Upper lobe of left lung (tissue), 6 donors: ENCODE results near the gene PDE5A. TPM values are rescaled to one million over a fixed set of nuclear protein-coding genes. Genes with fewer than 3 reads are reported as not detected.
"Not testable (repeated sequence)": the region's sequence is repeated elsewhere in the genome, so short reads cannot be mapped to it uniquely, and the experiment has no call there.

ENCODE experiments used
- ATAC-seq, 2 donors: fragments of 200-7000 bp; cut with Tn5 transposase; one replicate each; pipeline ENCODE4 v1.9.1; 2022; ENCODE audit warnings: mild to moderate bottlenecking in 2 of 2, moderate library complexity in 2 of 2; ENCODE audit not compliant: low FRiP score in 2 of 2
- DNase-seq, 2 donors: peaks; one replicate each; pipeline ENCODE4 v3.0.0-alpha.2; 2019 to 2020
- H3K27ac ChIP-seq, 4 donors: fragments of 200-600 bp; sonication (generic); one replicate each; pipeline ENCODE4 v1.5.1; 2016 to 2019
- H3K27me3 ChIP-seq, 4 donors: fragments of 200-600 bp; sonication (generic); one replicate each; pipeline ENCODE4 v1.5.1; 2017 to 2019
- H3K36me3 ChIP-seq, 4 donors: fragments of 200-600 bp; sonication (generic); one replicate each; pipeline ENCODE4 v1.5.1; 2016 to 2019
- H3K4me1 ChIP-seq, 4 donors: fragments of 200-600 bp; sonication (generic); one replicate each; pipeline ENCODE4 v1.5.1; 2018 to 2019
- H3K4me3 ChIP-seq, 4 donors: fragments of 200-600 bp; sonication (generic); one replicate each; pipeline ENCODE4 v1.5.1; 2017 to 2019; ENCODE audit warnings: mild to moderate bottlenecking in 2 of 4, moderate library complexity in 1 of 4
- H3K9me3 ChIP-seq, 4 donors: fragments of 200-600 bp; sonication (generic); one replicate each; pipeline ENCODE4 v1.5.1; 2018 to 2019
- CTCF ChIP-seq, 6 experiments: fragments of 450-650 bp in 4 of 6; fragments of 200-600 bp in 2 of 6; sonication (generic) in 2 of 6; IDR thresholded peaks; one replicate each; pipeline ENCODE4 v1.5.1; 2016 to 2019; ENCODE audit warnings: antibody characterized with exemption in 6 of 6
- EP300 ChIP-seq, 4 donors: sonication (generic); formaldehyde crosslinking; IDR thresholded peaks; one replicate each; pipeline ENCODE4 v1.5.1; 2017; ENCODE audit warnings: antibody characterized with exemption in 4 of 4, control low read depth in 2 of 4
- POLR2A ChIP-seq, 4 donors: fragments of 450-650 bp; IDR thresholded peaks; one replicate each; pipeline ENCODE4 v1.5.1; 2016 to 2017; ENCODE audit warnings: antibody characterized with exemption in 4 of 4, mild to moderate bottlenecking in 2 of 4
- POLR2AphosphoS5 ChIP-seq, 2 donors: sonication (generic); formaldehyde crosslinking; IDR thresholded peaks; one replicate each; pipeline ENCODE4 v1.5.1; 2017; ENCODE audit warnings: antibody characterized with exemption in 2 of 2
- WGBS, 2 donors: methylation state at CpG; one replicate each; pipeline ENCODE4 v1.1.5; 2017 to 2018; 5-methylcytosine and 5-hydroxymethylcytosine counted together
- small RNA-seq, 4 donors: library from RNA; depleted of rRNA; stranded (forward); fragments of <200 nt; gene quantifications; one replicate each; pipeline ENCODE3, GENCODE V24; 2016
- total RNA-seq, 6 donors: library from RNA; depleted of rRNA in 4 of 6; stranded (reverse); fragments of >200 nt in 4 of 6; gene quantifications; one replicate each; pipeline versions ENCODE4 v1.1.0 to v1.2.1, GENCODE V29; 2016 to 2021
- donor health status: DM: no; HTN: no; CAD: no; lungs with moderate emphysema.
- donor health status: DM: no; HTN: yes; CAD: no; lungs with severe emphysema.

Gene PDE5A
- total RNA-seq, 6 donors from 2014 or later = 17.2 to 37.8 (median 22.3) TPM

- H3K9me3 ChIP-seq, H3K27me3 ChIP-seq, H3K27ac ChIP-seq, H3K4me1 ChIP-seq, ATAC-seq, DNase-seq, H3K4me3 ChIP-seq: not testable (repeated sequence)
- peaks cover 0 to 27% (median 0%) of the 10 kb centered on the region in 4 donors for H3K36me3 ChIP-seq
- WGBS, 2 donors = 70 to 75% methylated on average over 3 of the region's 3 CpGs
Observed at GRCh38 chr4:119462733-119463132, 165.9 kb downstream of the PDE5A start.

GRCh38 chr4:119455734-119456133 lies 172.9 kb downstream of the PDE5A start:
- H3K27me3 ChIP-seq, H3K36me3 ChIP-seq, H3K9me3 ChIP-seq, ATAC-seq, H3K4me1 ChIP-seq: not testable (repeated sequence)
- peak; percentile 40 to 47 for DNase-seq
- Histone ChIP-seq H3K4me3 (peak overlapping the region in 3 of 4 donors; percentile 60 to 81 (median 71)), H3K27ac (peak overlapping the region in 1 of 4 donors; percentile 91)
- 53 to 82% methylated on average over 18 of the region's 18 CpGs for WGBS, 2 donors

GRCh38 chr4:119454491-119455270 lies 173.9 kb downstream of the PDE5A start:
- H3K4me3 ChIP-seq = peak overlapping the region; percentile 60 to 81 (median 68)
- TF ChIP-seq POLR2A (IDR thresholded peaks at IDR 0.05) (peak; percentile 65 to 90 (median 76)), EP300 (IDR thresholded peaks at IDR 0.05) (peak in 1 of 4 donors; percentile 89), CTCF (IDR thresholded peaks at IDR 0.05) (peak in 5 of 6 experiments; percentile 15 to 82 (median 62)), POLR2AphosphoS5 (IDR thresholded peaks at IDR 0.05) (peak; percentile 98 to 99)
- H3K27me3 ChIP-seq, H3K4me1 ChIP-seq, H3K36me3 ChIP-seq, H3K9me3 ChIP-seq: not testable (repeated sequence)
- ATAC-seq (peak; percentile 100), DNase-seq (peak; percentile 97 to 99)
- WGBS, 2 donors = 0% methylated on average over 41 of the region's 80 CpGs; no CpG with 5 or more reads in 1 of the 2 donors
- peak overlapping the region; percentile 87 to 95 (median 91) for H3K27ac ChIP-seq

- not testable (repeated sequence) for H3K4me1 ChIP-seq, H3K27me3 ChIP-seq, H3K36me3 ChIP-seq, H3K9me3 ChIP-seq, DNase-seq
- Histone ChIP-seq H3K4me3 (peak overlapping the region; percentile 27 to 81 (median 66)), H3K27ac (peak overlapping the region; percentile 87 to 95 (median 91))
- peak in 1 of 6 experiments; percentile 19 for TF ChIP-seq CTCF (IDR thresholded peaks at IDR 0.05)
- WGBS, 2 donors = 8 to 17% methylated on average over 1 to 6 of the region's 7 CpGs
- ATAC-seq = peak; percentile 58 to 61
Observed at GRCh38 chr4:119454151-119454490, 174.5 kb downstream of the PDE5A start.

GRCh38 chr4:119453286-119453685 lies 175.3 kb downstream of the PDE5A start:
- ATAC-seq = not testable (repeated sequence)
- 87 to 96% methylated on average over 9 of the region's 9 CpGs for WGBS, 2 donors
- peak in 1 of 2 donors; percentile 16 for DNase-seq

DNA sequence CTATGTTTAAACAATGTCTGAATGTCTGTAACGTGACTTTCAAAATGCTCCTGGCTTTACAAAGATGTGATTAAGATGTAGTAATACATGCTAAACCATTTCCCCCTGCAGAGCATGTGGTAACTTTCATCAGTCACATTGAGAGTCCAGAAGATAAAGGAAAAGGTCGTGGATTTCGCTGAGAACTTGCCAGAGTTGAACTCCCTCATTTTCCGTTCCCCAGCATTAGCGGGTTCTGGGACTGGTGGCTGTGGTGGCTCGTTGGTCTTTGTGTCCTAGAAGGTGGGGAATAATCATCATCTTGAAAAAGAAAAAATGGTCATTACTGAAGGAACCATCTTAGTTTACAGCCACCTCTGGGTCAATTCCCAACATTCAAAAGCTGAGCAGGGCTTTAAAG lies 178.8 kb downstream of the PDE5A start:
- H3K4me3 ChIP-seq, H3K27me3 ChIP-seq, H3K27ac ChIP-seq, H3K4me1 ChIP-seq, H3K36me3 ChIP-seq, H3K9me3 ChIP-seq, DNase-seq, ATAC-seq: not testable (repeated sequence)
- 74 to 89% methylated on average over 6 of the region's 6 CpGs for WGBS, 2 donors

More at GRCh38 chr4:119453286-119453685, 175.3 kb downstream of the PDE5A start:
- not testable (repeated sequence) for H3K36me3 ChIP-seq, H3K27me3 ChIP-seq, H3K4me3 ChIP-seq, H3K27ac ChIP-seq, H3K9me3 ChIP-seq, H3K4me1 ChIP-seq

Small RNAs within 50 kb of the gene (small RNA-seq; reads per million reads assigned to genes)
- 0 reads per million in 4 donors for gene RF00614
